CD4-positive, alpha-beta T cell treated with Interleukin-15 for 4 hours (primary cell): Measurements from ENCODE around the gene SGO2.
"Not testable (repeated sequence)": the region's sequence is repeated elsewhere in the genome, so short reads cannot be mapped to it uniquely, and the experiment has no call there.

ENCODE experiments used
- DNase-seq: peaks from one replicate; pipeline ENCODE4 v3.0.0-alpha.2; 2020; ENCODE audit warnings: low spot score

The SGO2 gene

GRCh38 chr2:200596774-200597570 is 71.0 kb downstream of the SGO2 start:
- DNase-seq: no peak

- DNase-seq: no peak
Measured at GRCh38 chr2:200599206-200599605, 73.2 kb downstream of the SGO2 start.

GRCh38 chr2:200600549-200601225 is 74.7 kb downstream of the SGO2 start:
- DNase-seq: no peak

GRCh38 chr2:200602584-200602983 is 76.6 kb downstream of the SGO2 start:
- DNase-seq: no peak

- DNase-seq: no peak
Measured at GRCh38 chr2:200603972-200604371, 78.0 kb downstream of the SGO2 start.

- DNase-seq: no peak
Measured at GRCh38 chr2:200604571-200605255, 78.7 kb downstream of the SGO2 start.

- no peak for DNase-seq
Measured at GRCh38 chr2:200608341-200609027, 82.5 kb downstream of the SGO2 start.

GRCh38 chr2:200609028-200609614 is 83.1 kb downstream of the SGO2 start:
- DNase-seq: no peak

GRCh38 chr2:200610217-200610616 is 84.2 kb downstream of the SGO2 start:
- DNase-seq: not testable (repeated sequence)

- no peak for DNase-seq
Measured at GRCh38 chr2:200613692-200614091, 87.7 kb downstream of the SGO2 start.

GRCh38 chr2:200614249-200614648 is 88.2 kb downstream of the SGO2 start:
- DNase-seq: no peak

GRCh38 chr2:200615247-200615646 is 89.2 kb downstream of the SGO2 start:
- DNase-seq: no peak

GRCh38 chr2:200616193-200616592 is 90.2 kb downstream of the SGO2 start:
- no peak for DNase-seq

- no peak for DNase-seq
Measured at GRCh38 chr2:200616656-200617055, 90.6 kb downstream of the SGO2 start.

GRCh38 chr2:200617156-200618053 is 91.4 kb downstream of the SGO2 start:
- DNase-seq: no peak

- DNase-seq: no peak
Measured at GRCh38 chr2:200618054-200618419, 92.0 kb downstream of the SGO2 start.

- DNase-seq: no peak
Measured at GRCh38 chr2:200618590-200619021, 92.6 kb downstream of the SGO2 start.

GRCh38 chr2:200619279-200619678 is 93.3 kb downstream of the SGO2 start:
- DNase-seq: no peak

- no peak for DNase-seq
Measured at GRCh38 chr2:200620606-200621390, 94.8 kb downstream of the SGO2 start.

GRCh38 chr2:200622106-200622505 is 96.1 kb downstream of the SGO2 start:
- no peak for DNase-seq
